Measurements from ENCODE around the gene RASA4B.

- TF ChIP-seq, protein P1, sequence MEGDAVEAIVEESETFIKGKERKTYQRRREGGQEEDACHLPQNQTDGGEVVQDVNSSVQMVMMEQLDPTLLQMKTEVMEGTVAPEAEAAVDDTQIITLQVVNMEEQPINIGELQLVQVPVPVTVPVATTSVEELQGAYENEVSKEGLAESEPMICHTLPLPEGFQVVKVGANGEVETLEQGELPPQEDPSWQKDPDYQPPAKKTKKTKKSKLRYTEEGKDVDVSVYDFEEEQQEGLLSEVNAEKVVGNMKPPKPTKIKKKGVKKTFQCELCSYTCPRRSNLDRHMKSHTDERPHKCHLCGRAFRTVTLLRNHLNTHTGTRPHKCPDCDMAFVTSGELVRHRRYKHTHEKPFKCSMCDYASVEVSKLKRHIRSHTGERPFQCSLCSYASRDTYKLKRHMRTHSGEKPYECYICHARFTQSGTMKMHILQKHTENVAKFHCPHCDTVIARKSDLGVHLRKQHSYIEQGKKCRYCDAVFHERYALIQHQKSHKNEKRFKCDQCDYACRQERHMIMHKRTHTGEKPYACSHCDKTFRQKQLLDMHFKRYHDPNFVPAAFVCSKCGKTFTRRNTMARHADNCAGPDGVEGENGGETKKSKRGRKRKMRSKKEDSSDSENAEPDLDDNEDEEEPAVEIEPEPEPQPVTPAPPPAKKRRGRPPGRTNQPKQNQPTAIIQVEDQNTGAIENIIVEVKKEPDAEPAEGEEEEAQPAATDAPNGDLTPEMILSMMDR (IDR thresholded peaks at IDR 0.05; ENCODE audit: insufficient read depth, low read length, poor library complexity, severe bottlenecking): no peak
- no peak for TF ChIP-seq EZH2phosphoT487 (conservative IDR thresholded peaks at IDR 0.05; ENCODE audit: low read length)
Measured at GRCh38 chr7:102439963-102440795, 77.4 kb downstream of the RASA4B start.

All from SU-DHL-6 (cell line).